Ascending aorta (tissue), 2 donors: Measurements from ENCODE around the gene NKX2-3. TPM values are rescaled to one million over a fixed set of nuclear protein-coding genes. Genes with fewer than 3 reads are reported as not detected.

ENCODE experiments used
- DNase-seq, 2 donors: peaks; one replicate each; pipeline ENCODE4 v3.0.0-alpha.2; 2019; ENCODE audit warnings: low spot score in 2 of 2
- H3K27ac ChIP-seq, 2 donors: fragments of 200-600 bp; sonication (generic); one replicate each; pipeline ENCODE4 v1.5.1; 2016 to 2017; ENCODE audit warnings: mild to moderate bottlenecking in 1 of 2
- H3K27me3 ChIP-seq: fragments of 200-600 bp; sonication (generic); one replicate; pipeline ENCODE4 v1.5.1; 2017
- H3K36me3 ChIP-seq, 2 donors: fragments of 200-600 bp; sonication (generic); one replicate each; pipeline ENCODE4 v1.5.1; 2016
- H3K4me1 ChIP-seq, 2 donors: fragments of 200-600 bp; sonication (generic); one replicate each; pipeline ENCODE4 v1.5.1; 2016 to 2017; ENCODE audit warnings: mild to moderate bottlenecking in 1 of 2
- H3K4me3 ChIP-seq, 2 donors: fragments of 200-600 bp; sonication (generic); one replicate each; pipeline ENCODE4 v1.5.1; 2016 to 2017; ENCODE audit warnings: mild to moderate bottlenecking in 1 of 2
- H3K9me3 ChIP-seq, 2 donors: fragments of 200-600 bp; sonication (generic); one replicate each; pipeline ENCODE4 v1.5.1; 2016
- intact Hi-C: fragments of 100-400 bp; cut with DNase I; formaldehyde crosslinking; loops from one replicate; pipeline ENCODE4 v1.15.1; 2023
- total RNA-seq: library from RNA; depleted of rRNA; stranded (reverse); fragments of >200 nt; gene quantifications from one replicate; pipeline ENCODE4 v1.1.0, GENCODE V29; 2016
- TF ChIP-seq, protein P1 (sequence below), 3 experiments: fragments of 200-600 bp in 2 of 3; fragments of 450-650 bp in 1 of 3; sonication (generic) in 2 of 3; IDR thresholded peaks; one replicate each; pipeline ENCODE4 v1.5.1; 2016 to 2019; ENCODE audit warnings: antibody characterized with exemption in 3 of 3, mild to moderate bottlenecking in 1 of 3, moderate library complexity in 1 of 3

The NKX2-3 gene
- total RNA-seq, 1 donor from 2014 or later, result not detected

DNA sequence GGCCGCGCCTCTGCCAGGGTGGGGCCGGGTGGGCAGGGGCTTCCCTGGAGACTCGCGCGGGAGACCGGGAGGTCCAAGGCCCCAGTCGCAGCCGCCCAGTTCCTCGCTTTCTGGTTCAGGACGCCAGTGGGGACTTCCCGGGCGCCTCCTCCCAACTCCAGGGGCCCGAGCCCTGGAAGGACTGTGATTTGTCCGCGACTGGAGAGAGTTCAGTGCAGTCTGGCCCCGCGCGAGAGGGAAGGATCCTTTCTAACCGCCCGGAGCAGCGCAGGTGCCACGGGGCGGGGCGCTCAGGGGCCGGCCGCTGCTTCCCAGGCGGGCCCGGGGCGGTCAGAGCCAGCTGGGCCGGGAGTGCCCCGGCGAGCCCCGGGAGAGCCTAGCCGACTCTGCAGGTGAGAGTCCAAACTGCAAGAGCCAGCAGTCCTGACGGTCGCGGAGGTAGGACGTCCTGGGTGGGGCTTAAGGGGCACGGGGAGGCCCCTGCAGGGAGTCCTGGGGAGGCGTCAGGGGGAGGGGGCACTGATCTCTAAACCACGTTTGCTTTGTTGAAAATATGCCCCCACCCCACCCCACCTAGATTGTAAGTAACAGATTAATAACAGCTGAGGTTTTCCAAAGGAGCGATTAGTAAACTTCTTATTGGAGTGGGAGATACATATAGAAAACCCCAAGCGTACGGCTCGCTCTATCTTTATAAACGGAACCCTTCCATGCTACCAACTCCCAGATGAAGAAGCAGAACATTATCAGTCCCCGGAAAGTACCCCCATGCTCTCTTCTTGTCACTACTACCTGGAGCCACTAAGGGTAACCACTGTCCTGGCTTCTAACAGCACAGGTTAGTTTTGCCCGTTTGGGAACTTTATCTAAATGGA, 8.2 kb downstream of the NKX2-3 start:
- Histone ChIP-seq H3K4me3 (peak overlapping the region in 1 of 2 donors; percentile 36), H3K27ac (no peak overlapping the region), H3K4me1 (peaks cover 0 to 5% of the 10 kb centered on the region in 2 donors), H3K9me3 (no peaks in the 10 kb centered on the region), H3K27me3 (peaks cover 4% of the 10 kb centered on the region), H3K36me3 (no peaks in the 10 kb centered on the region)
- TF ChIP-seq, protein P1, sequence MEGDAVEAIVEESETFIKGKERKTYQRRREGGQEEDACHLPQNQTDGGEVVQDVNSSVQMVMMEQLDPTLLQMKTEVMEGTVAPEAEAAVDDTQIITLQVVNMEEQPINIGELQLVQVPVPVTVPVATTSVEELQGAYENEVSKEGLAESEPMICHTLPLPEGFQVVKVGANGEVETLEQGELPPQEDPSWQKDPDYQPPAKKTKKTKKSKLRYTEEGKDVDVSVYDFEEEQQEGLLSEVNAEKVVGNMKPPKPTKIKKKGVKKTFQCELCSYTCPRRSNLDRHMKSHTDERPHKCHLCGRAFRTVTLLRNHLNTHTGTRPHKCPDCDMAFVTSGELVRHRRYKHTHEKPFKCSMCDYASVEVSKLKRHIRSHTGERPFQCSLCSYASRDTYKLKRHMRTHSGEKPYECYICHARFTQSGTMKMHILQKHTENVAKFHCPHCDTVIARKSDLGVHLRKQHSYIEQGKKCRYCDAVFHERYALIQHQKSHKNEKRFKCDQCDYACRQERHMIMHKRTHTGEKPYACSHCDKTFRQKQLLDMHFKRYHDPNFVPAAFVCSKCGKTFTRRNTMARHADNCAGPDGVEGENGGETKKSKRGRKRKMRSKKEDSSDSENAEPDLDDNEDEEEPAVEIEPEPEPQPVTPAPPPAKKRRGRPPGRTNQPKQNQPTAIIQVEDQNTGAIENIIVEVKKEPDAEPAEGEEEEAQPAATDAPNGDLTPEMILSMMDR (IDR thresholded peaks at IDR 0.05), result no peak
- intact Hi-C loops, result no loop called here
- DNase-seq, result no peak

DNA sequence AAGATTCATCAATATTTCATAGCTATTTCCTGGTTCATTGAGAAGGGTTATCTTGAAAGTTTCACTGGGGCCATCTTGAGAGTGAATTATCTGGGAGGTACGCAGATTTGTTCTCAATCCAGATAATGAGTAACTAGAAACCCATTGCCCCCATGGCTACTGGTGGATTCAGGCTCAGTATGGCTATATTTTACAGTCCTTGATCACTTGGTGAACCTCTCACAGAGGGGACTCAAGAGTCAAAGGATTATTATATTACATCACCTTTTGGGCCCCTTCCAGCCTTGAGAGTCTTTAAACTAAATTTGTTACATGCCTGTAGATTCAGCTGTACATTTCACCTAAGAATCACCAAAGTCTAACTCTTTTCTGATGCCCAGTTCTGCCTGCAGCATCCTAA, 11.6 kb downstream of the NKX2-3 start:
- TF ChIP-seq, protein P1 (IDR thresholded peaks at IDR 0.05), result no peak
- intact Hi-C loops, result no loop called here
- Histone ChIP-seq H3K27ac (no peak overlapping the region), H3K36me3 (no peaks in the 10 kb centered on the region), H3K9me3 (no peaks in the 10 kb centered on the region), H3K4me3 (no peak overlapping the region), H3K4me1 (no peaks in the 10 kb centered on the region), H3K27me3 (peaks cover 4% of the 10 kb centered on the region)
- DNase-seq, result no peak

DNA sequence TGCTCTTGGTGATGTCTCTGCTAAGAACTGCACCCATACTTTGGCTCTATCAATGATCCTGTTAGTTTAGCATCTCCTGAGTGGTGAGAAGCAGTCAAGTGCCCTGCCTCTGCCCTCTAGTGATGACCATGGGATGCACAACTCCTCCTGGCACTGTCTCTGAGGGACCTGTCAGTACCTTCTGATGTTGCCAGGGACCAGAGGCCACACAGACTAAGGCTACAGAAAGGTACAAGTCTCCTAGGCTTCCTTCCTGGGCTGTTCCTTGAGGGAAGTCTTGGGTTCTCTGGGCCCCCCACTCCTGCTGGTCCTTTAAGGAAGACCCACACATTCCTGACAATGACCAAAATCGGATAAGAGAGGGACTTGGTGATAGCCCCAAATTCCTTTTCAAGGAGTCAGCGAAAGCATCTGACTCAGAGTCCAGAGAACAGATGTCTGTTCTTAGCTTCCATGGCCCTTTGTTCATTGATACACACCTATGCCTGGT, 15.3 kb downstream of the NKX2-3 start:
- Histone ChIP-seq H3K27me3 (no peaks in the 10 kb centered on the region), H3K4me1 (no peaks in the 10 kb centered on the region), H3K36me3 (no peaks in the 10 kb centered on the region), H3K27ac (no peak overlapping the region), H3K4me3 (no peak overlapping the region), H3K9me3 (no peaks in the 10 kb centered on the region)
- DNase-seq, result no peak
- intact Hi-C loops, result no loop called here
- TF ChIP-seq, protein P1 (IDR thresholded peaks at IDR 0.05), result no peak

DNA sequence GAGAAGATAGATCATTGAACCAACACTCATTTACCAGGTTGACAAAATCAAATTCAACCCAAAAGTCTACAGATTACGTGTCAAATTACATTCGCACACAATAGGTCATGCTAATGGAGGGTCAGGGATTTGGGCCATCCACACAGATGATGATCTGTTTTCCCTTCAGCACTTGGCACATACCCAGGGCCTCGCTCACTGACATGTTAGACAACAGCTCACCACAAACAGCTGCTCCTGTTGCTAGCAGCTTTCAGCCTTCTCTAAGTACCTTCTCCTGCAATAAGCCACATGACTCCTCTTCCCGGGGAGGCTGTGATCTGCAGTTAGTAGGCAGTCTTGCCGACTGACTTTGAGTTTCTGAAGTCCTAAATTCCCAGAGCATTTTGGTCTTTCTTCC, 18.4 kb downstream of the NKX2-3 start:
- Histone ChIP-seq H3K27ac (no peak overlapping the region), H3K4me1 (no peaks in the 10 kb centered on the region), H3K27me3 (no peaks in the 10 kb centered on the region), H3K4me3 (no peak overlapping the region), H3K36me3 (no peaks in the 10 kb centered on the region), H3K9me3 (no peaks in the 10 kb centered on the region)
- DNase-seq, result no peak
- TF ChIP-seq, protein P1 (IDR thresholded peaks at IDR 0.05), result no peak
- intact Hi-C loops, result no loop called here

DNA sequence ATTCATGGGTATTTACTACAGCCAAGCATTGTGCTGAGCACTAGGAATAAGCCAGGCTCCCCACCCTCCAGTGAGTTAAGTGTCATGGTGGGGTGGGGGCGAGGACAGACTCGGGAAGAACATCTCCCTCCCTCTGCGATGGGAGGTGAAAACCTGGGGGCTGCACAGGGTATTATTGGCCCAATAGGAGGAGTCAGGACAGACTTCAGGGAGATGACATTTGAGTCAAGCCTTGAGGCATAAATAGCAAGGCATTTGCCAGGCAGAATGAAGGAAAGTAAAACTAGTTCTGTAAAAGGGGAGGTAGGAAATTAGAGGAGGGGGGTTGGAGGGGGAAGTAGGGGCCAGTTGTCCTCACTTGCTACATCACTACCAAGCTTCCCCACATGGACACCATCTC, 18.9 kb downstream of the NKX2-3 start:
- TF ChIP-seq, protein P1 (IDR thresholded peaks at IDR 0.05), result no peak
- intact Hi-C loops, result no loop called here

More for the DNA sequence above, 18.9 kb downstream of the NKX2-3 start:
- Histone ChIP-seq H3K27ac (no peak overlapping the region), H3K4me1 (no peaks in the 10 kb centered on the region), H3K36me3 (no peaks in the 10 kb centered on the region), H3K9me3 (no peaks in the 10 kb centered on the region), H3K27me3 (no peaks in the 10 kb centered on the region), H3K4me3 (no peak overlapping the region)
- no peak for DNase-seq
